OCI-LY3 (cell line): ENCODE measurements around the gene TMEM132C.

Experiments used
- EZH2phosphoT487 ChIP-seq: fragments of 200-600 bp; shearing (Covaris generic); IDR thresholded peaks from 2 replicates; pipeline ENCODE4 v1.6.1; 2018; ENCODE audit warnings: antibody characterized with exemption, mixed run types, low read depth
- TF ChIP-seq, protein P1 (sequence below): fragments of 200-600, 300-600 bp; sonication (generic); IDR thresholded peaks from 2 replicates; pipeline ENCODE4 v1.5.1; 2014; ENCODE audit warnings: antibody characterized with exemption, low read length, low read depth

DNA sequence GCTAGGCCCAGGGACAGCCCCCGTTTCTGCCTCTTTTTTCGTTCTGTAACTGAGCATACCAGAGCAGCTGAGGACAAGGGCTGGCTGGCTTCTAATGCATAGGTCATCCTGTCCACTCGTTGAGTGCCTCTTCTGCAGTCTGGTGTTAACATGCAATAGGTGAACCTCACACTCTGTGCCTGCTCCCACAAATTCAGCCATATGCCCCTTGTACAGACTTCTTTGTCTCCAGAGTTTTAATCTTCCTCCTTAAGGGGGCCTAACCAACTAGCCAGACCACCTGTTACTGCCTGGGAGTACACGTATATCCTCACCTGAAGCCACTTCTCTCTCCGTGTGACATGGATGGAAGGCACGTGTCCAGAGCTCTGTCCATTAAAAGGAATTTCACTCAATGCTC is 445.7 kb downstream of the TMEM132C start:
- TF ChIP-seq, protein P1, sequence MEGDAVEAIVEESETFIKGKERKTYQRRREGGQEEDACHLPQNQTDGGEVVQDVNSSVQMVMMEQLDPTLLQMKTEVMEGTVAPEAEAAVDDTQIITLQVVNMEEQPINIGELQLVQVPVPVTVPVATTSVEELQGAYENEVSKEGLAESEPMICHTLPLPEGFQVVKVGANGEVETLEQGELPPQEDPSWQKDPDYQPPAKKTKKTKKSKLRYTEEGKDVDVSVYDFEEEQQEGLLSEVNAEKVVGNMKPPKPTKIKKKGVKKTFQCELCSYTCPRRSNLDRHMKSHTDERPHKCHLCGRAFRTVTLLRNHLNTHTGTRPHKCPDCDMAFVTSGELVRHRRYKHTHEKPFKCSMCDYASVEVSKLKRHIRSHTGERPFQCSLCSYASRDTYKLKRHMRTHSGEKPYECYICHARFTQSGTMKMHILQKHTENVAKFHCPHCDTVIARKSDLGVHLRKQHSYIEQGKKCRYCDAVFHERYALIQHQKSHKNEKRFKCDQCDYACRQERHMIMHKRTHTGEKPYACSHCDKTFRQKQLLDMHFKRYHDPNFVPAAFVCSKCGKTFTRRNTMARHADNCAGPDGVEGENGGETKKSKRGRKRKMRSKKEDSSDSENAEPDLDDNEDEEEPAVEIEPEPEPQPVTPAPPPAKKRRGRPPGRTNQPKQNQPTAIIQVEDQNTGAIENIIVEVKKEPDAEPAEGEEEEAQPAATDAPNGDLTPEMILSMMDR, result no peak
- TF ChIP-seq EZH2phosphoT487, result no peak
